UCSD-AML1 (cell line): ENCODE data around the gene PLVAP.
"Not testable (repeated sequence)": the region's sequence is repeated elsewhere in the genome, so short reads cannot be mapped to it uniquely, and the experiment has no call there.

Source experiments
- DNase-seq: peaks from one replicate; lab custom pipeline; 2025; ENCODE audit not compliant: unreplicated experiment; lab: John Stamatoyannopoulos, UW

Gene PLVAP

GRCh38 chr19:17402982-17403855, 26.1 kb upstream of the PLVAP start:
- peak; percentile 65 for DNase-seq

- no peak for DNase-seq
Observed at GRCh38 chr19:17401628-17402027, 24.5 kb upstream of the PLVAP start.

- peak; percentile 23 for DNase-seq
Observed at GRCh38 chr19:17398902-17399527, 21.9 kb upstream of the PLVAP start.

- peak; percentile 83 for DNase-seq
Observed at GRCh38 chr19:17394891-17395415, 17.8 kb upstream of the PLVAP start.

GRCh38 chr19:17393914-17394313, 16.8 kb upstream of the PLVAP start, which contains the start of gene CCDC194:
TSS of gene CCDC194 (minus strand) at chr19:17394196. CDS start at chr19:17394158, 38 bp downstream.
- DNase-seq: no peak

- DNase-seq: no peak
Observed at GRCh38 chr19:17393002-17393401, 15.9 kb upstream of the PLVAP start.

GRCh38 chr19:17391371-17392151, 14.4 kb upstream of the PLVAP start:
- DNase-seq: peak; percentile 52

GRCh38 chr19:17390665-17391370, 13.7 kb upstream of the PLVAP start:
- peak; percentile 95 for DNase-seq

- peak; percentile 44 for DNase-seq
Observed at GRCh38 chr19:17389957-17390664, 13.0 kb upstream of the PLVAP start.

GRCh38 chr19:17389288-17389687, 12.1 kb upstream of the PLVAP start:
- no peak for DNase-seq

GRCh38 chr19:17385878-17386611, 8.9 kb upstream of the PLVAP start:
- peak; percentile 74 for DNase-seq

- DNase-seq: no peak
Observed at GRCh38 chr19:17380426-17381138, 3.4 kb upstream of the PLVAP start.

- peak; percentile 60 for DNase-seq
Observed at GRCh38 chr19:17379221-17379631, 2.1 kb upstream of the PLVAP start.

GRCh38 chr19:17378271-17378670, 1.1 kb upstream of the PLVAP start:
- peak; percentile 22 for DNase-seq

- peak; percentile 55 for DNase-seq
Observed at GRCh38 chr19:17370026-17370587, 7.0 kb downstream of the PLVAP start.

- DNase-seq: no peak
Observed at GRCh38 chr19:17365361-17365760, 11.8 kb downstream of the PLVAP start.

GRCh38 chr19:17363852-17364605, 13.1 kb downstream of the PLVAP start:
- not testable (repeated sequence) for DNase-seq
